GM12892 (cell line): Measurements from ENCODE around the gene AKT3.

Experiments
- POLR2A ChIP-seq: IDR thresholded peaks from 2 replicates; pipeline ENCODE4 v1.6.1; 2011; ENCODE audit warnings: low read depth, low read length, control low read depth
- POLR2AphosphoS5 ChIP-seq: IDR thresholded peaks from 2 replicates; pipeline ENCODE4 v1.6.1; 2011; ENCODE audit warnings: low read depth, low read length, control low read depth
- TAF1 ChIP-seq: IDR thresholded peaks from 2 replicates; pipeline ENCODE4 v1.6.1; 2011; ENCODE audit warnings: low read depth, mild to moderate bottlenecking, control low read depth, low read length, borderline replicate concordance

DNA sequence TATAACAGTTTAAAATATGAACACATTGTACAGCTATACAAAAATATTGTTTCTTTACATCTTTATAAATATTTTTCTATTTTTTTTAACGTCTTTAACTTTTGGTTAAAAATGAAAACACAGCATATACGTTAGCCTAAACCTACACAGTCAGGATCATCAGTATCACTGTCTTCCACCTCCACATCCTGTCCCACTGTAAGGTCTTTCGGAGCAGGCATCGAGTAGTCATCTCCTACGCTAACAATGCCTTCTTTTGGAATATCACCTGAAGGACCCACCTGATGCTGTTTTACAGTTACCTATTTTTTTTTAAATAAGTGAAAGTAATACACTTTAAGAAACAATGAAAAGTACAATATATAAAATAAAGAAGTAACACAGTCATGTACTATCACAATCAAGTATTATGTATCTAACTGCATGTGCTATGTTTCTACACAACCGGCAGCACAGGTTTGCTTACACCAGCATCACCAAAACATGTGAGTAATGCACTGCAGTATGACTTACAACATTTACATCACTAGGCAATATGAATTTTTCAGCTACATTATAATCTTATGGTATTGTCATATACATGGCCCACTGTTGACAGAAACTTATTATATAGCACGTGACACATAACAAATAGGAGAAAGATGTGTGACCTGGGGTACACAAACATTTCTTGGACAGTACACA lies 254.4 kb downstream of the AKT3 start:
- TF ChIP-seq POLR2AphosphoS5 (no peak), POLR2A (no peak), TAF1 (no peak)
